Fibroblast of skin of right quadriceps (primary cell): ENCODE results near the gene XRCC5.
"Not testable (repeated sequence)": the region's sequence is repeated elsewhere in the genome, so short reads cannot be mapped to it uniquely, and the experiment has no call there.

Experiments
- DNase-seq: peaks from one replicate; pipeline ENCODE4 v3.0.0-alpha.2; 2013

XRCC5 gene

GRCh38 chr2:216119986-216120385, 10.8 kb downstream of the XRCC5 start:
- no peak for DNase-seq

DNA sequence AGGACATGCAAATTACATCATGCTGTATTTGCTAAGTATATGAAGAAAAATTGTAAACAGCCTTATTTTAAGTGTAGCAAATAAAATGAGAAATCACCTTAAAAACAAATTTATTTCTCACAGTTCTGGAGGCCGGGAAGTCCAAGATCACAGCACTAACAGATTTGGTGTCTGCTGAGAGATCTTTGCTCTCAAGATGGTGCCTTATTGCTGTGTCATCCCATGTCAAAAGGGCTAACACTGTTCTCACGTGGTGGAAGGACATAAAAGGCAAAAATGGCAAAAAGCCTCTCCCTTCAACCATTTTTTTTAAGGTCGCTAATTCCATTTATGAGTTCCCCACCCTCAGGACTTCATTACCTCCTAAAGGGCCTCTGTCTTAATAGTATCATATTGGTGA, 12.1 kb downstream of the XRCC5 start:
- no peak for DNase-seq

DNA sequence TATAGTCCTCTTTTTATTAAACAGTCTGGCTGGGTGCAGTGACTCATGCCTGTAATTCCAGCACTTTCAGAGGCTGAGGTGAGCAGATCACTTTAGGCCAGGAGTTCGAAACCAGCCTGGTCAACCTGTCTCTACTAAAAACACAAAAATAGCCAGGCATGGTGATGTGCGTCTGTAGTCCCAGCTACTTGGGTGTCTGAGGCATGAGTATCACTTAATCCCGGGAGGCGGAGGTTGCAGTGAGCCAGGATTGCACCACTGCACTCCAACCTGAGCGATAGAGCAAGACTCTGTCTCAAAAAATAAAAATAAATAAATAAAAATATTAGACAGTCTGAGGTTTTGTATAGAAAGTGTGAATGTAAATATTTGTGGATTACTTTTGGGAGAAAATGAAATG, 17.8 kb downstream of the XRCC5 start:
- no peak for DNase-seq

- peak; percentile 43 for DNase-seq
Measured at GRCh38 chr2:216130346-216130971, 21.3 kb downstream of the XRCC5 start.

DNA sequence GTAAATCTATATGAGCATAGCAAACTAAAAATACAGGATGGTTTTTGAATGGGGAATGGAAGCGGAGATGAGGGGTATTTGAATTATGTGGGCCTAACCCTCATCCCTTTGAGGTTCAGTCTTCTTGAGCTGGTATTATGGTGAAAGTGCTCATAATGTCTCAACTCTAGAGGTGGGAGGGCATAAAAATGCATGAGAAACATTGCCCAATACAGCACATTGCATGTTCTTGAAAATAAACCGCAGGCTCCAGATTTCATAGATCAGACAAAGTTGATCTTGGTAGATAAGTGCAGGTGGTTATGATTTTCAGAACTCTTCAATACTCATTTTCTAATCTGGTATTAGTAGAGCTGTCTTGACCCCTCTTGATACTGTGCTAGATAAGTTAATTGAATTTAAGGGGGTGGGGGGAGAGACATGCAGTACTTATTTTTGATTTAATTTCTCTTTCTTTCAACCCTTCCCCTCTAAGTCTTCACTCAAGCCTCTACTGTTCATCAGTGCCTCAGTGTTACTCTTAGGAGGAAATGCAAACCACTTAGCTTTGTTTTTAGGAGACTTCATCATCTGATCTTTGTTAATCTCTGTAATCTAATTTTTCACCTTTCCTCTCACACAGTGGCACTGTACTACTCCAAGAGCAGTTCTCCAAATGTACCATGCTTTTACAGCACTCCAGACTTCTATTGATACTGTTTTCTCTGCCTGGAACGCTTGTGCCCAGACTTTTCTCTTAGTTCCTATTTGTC, 22.2 kb downstream of the XRCC5 start:
- no peak for DNase-seq

DNA sequence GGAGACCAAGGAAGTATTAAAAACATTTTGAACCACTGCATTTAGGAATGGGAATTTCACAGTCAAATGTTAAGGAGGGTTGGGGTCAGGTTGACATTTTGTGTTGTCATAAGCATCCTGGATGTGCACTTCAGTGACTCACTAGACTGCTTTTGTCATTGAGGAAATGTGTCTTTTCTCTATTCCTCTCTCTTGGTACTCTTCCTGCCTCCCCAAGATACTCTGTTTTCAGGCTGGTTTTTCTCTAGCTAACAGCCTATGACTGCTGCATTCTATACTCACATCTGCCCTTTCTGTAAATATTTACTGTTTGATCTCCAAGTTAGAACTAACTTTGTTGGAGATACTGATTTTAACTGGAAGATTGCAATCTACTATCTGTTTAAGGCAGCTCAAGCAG, 23.4 kb downstream of the XRCC5 start:
- DNase-seq = no peak

DNA sequence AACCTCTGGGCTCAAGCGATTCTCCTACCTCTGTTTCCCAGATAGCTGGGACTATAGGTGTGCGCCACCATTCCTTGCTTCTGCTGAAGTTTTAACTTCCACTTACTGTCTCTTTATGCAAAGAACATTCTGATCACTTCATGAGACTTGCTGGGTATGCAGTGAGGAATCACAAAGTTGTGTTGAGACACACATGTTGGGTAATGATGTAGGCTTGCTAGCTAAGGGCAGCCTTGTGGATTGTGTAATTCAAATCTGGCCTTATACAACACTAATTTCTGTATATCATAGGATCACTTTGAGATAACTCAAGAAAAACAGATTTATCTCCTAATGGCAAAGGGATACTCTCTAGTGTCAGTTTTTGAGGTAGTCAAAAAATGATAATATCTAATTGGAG, 24.2 kb downstream of the XRCC5 start:
- DNase-seq = no peak

- no peak for DNase-seq
Measured at GRCh38 chr2:216134958-216135541, 25.9 kb downstream of the XRCC5 start.

- DNase-seq = no peak
Measured at GRCh38 chr2:216139884-216140283, 30.7 kb downstream of the XRCC5 start.

- not testable (repeated sequence) for DNase-seq
Measured at GRCh38 chr2:216141516-216141915, 32.4 kb downstream of the XRCC5 start.

GRCh38 chr2:216142540-216142939, 33.4 kb downstream of the XRCC5 start:
- peak; percentile 84 for DNase-seq

DNA sequence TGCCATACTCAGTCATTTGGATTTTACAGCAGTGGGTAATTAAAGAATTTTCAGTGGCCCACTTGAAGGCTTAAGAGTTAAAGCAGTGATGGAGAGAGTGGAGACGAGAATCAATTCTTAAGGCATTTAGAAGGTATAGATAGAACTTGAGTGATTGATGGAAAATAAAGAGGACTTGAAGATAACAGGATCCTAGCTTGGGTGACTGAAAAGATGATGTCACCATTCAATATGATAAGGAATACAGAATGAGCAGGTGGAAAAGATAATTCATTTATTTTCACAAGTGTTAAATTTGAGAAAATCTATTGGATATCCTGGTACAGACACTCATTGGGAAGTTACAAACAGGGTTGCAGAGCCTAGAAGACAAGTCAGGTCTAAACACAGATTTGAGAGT, 35.2 kb downstream of the XRCC5 start:
- no peak for DNase-seq

GRCh38 chr2:216144857-216145256, 35.7 kb downstream of the XRCC5 start:
- no peak for DNase-seq

- DNase-seq = no peak
Measured at GRCh38 chr2:216146573-216146972, 37.4 kb downstream of the XRCC5 start.

- DNase-seq = no peak
Measured at GRCh38 chr2:216147172-216148131, 38.3 kb downstream of the XRCC5 start.

- DNase-seq = no peak
Measured at GRCh38 chr2:216148983-216149382, 39.8 kb downstream of the XRCC5 start.

DNA sequence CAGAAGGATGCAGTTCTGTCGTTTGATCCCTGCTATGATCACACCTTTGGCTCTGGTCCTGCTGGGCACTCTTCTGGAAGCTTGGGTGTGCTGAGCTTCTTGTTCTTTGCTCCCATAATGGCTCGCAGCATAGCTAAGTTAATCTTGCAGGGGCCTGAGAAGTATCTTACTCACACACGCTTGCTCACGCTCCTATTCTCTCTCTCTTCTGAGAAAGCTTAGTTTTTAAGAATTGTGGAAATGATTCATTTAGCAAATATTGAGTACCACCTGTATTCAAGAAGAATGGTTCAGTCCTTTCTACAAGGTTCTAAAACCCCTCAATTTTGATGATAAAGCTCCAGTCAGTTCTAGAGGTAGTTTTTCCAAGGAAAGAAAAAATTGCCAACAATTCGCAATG, 40.6 kb downstream of the XRCC5 start:
- peak; percentile 33 for DNase-seq

- peak; percentile 16 for DNase-seq
Measured at GRCh38 chr2:216151313-216152025, 42.3 kb downstream of the XRCC5 start.

- DNase-seq = no peak
Measured at GRCh38 chr2:216155954-216156353, 46.8 kb downstream of the XRCC5 start.

DNA sequence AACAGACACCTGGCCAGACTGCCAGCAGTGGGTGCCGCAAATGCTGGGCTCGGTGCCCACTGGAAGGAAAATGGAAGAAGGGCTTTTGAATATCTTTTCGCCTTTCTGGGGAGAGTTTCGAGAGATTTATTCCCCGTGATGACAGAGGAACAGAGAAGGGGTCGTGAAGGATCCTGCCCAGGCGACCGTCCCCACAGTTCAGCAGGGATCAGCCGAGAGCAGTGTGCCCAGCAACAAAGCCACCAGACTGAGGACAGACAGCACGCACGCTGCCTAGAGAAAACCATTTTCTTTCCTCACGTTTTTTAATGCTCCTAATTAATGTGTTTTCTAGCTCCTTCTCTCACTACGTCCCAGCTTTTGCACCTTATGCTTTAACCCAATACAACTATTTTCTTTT, 47.7 kb downstream of the XRCC5 start:
- DNase-seq = no peak

DNA sequence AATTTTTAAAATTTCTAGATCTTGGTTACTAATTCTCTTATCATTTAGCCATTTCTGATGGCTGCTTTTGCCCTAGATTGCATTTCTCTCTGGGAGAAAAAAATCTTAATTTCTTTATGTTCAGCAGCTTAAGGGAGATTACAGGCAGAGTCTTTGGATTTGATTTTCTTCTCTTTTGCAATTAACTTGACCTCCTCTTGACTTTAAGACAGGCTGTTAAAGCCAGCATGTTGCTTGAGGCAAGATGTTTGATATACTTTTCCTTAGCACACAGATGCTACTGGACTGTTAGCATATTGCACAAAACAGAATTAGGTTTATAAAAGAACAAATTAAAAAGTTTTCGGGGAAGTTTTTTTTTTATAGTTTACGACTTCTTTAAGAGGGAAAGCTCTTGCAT, 50.0 kb downstream of the XRCC5 start:
- no peak for DNase-seq

- DNase-seq = no peak
Measured at GRCh38 chr2:216159646-216160045, 50.5 kb downstream of the XRCC5 start.

- no peak for DNase-seq
Measured at GRCh38 chr2:216160786-216161185, 51.6 kb downstream of the XRCC5 start.
